HEK293 (cell line): ENCODE data around the gene HPSE2.

ENCODE experiments used
- PATZ1 ChIP-seq: fragments of 450-650 bp; formaldehyde crosslinking; IDR thresholded peaks from 2 replicates; pipeline ENCODE4 v1.5.1; 2016; ENCODE audit warnings: missing biosample characterization, missing genetic modification characterization
- SP3 ChIP-seq: fragments of 450-650 bp; formaldehyde crosslinking; IDR thresholded peaks from 2 replicates; pipeline ENCODE4 v1.5.1; 2016; ENCODE audit warnings: missing biosample characterization, missing genetic modification characterization
- ZIC2 ChIP-seq: fragments of 450-650 bp; formaldehyde crosslinking; IDR thresholded peaks from 2 replicates; pipeline ENCODE4 v1.5.1; 2016; ENCODE audit warnings: missing biosample characterization, missing genetic modification characterization
- ZNF138 ChIP-seq: fragments of 450-650 bp; formaldehyde crosslinking; IDR thresholded peaks from 2 replicates; pipeline ENCODE4 v1.5.1; 2016; ENCODE audit warnings: missing biosample characterization, missing genetic modification characterization, borderline replicate concordance
- ZNF23 ChIP-seq: fragments of 450-650 bp; formaldehyde crosslinking; IDR thresholded peaks from 2 replicates; pipeline ENCODE4 v1.5.1; 2016; ENCODE audit warnings: missing biosample characterization, missing genetic modification characterization, borderline replicate concordance
- ZNF404 ChIP-seq: fragments of 450-650 bp; formaldehyde crosslinking; IDR thresholded peaks from 2 replicates; pipeline ENCODE4 v1.5.1; 2017; ENCODE audit warnings: missing biosample characterization, missing genetic modification characterization
- ZNF423 ChIP-seq: fragments of 450-650 bp; formaldehyde crosslinking; IDR thresholded peaks from 2 replicates; pipeline ENCODE4 v1.5.1; 2016; ENCODE audit warnings: missing biosample characterization, missing genetic modification characterization
- ZNF449 ChIP-seq: fragments of 450-650 bp; formaldehyde crosslinking; IDR thresholded peaks from 2 replicates; pipeline ENCODE4 v1.5.1; 2017; ENCODE audit warnings: missing biosample characterization, mild to moderate bottlenecking, missing genetic modification characterization, moderate library complexity
- ZNF558 ChIP-seq: fragments of 450-650 bp; formaldehyde crosslinking; IDR thresholded peaks from 2 replicates; pipeline ENCODE4 v1.5.1; 2016; ENCODE audit warnings: missing biosample characterization, missing genetic modification characterization
- ZNF626 ChIP-seq: fragments of 450-650 bp; sonication (Bioruptor Pico); formaldehyde crosslinking; IDR thresholded peaks from 2 replicates; pipeline ENCODE4 v1.5.1; 2018; ENCODE audit warnings: missing biosample characterization, missing genetic modification characterization, inconsistent platforms
- ZNF837 ChIP-seq: fragments of 450-650 bp; formaldehyde crosslinking; IDR thresholded peaks from 2 replicates; pipeline ENCODE4 v1.5.1; 2016; ENCODE audit warnings: missing biosample characterization, missing genetic modification characterization
- TF ChIP-seq, protein P1 (sequence below): fragments of 450-650 bp; formaldehyde crosslinking; IDR thresholded peaks from 2 replicates; pipeline ENCODE4 v1.5.1; 2016; ENCODE audit warnings: missing biosample characterization, missing genetic modification characterization
- TF ChIP-seq, protein P2 (sequence below): fragments of 450-650 bp; formaldehyde crosslinking; IDR thresholded peaks from 2 replicates; pipeline ENCODE4; 2016; ENCODE audit warnings: missing biosample characterization, missing genetic modification characterization
- TF ChIP-seq, protein P3 (sequence below): fragments of 450-650 bp; formaldehyde crosslinking; IDR thresholded peaks from 2 replicates; pipeline ENCODE4 v1.5.1; 2016; ENCODE audit warnings: missing biosample characterization, missing genetic modification characterization

- TF ChIP-seq, protein P1, sequence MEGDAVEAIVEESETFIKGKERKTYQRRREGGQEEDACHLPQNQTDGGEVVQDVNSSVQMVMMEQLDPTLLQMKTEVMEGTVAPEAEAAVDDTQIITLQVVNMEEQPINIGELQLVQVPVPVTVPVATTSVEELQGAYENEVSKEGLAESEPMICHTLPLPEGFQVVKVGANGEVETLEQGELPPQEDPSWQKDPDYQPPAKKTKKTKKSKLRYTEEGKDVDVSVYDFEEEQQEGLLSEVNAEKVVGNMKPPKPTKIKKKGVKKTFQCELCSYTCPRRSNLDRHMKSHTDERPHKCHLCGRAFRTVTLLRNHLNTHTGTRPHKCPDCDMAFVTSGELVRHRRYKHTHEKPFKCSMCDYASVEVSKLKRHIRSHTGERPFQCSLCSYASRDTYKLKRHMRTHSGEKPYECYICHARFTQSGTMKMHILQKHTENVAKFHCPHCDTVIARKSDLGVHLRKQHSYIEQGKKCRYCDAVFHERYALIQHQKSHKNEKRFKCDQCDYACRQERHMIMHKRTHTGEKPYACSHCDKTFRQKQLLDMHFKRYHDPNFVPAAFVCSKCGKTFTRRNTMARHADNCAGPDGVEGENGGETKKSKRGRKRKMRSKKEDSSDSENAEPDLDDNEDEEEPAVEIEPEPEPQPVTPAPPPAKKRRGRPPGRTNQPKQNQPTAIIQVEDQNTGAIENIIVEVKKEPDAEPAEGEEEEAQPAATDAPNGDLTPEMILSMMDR (tag by site-specific recombination) = no peak
- TF ChIP-seq ZNF423 (tag by site-specific recombination) = no peak
- TF ChIP-seq ZNF23 (tag by site-specific recombination) = no peak
- no peak for TF ChIP-seq ZNF626
- TF ChIP-seq ZNF138 (tag by site-specific recombination) = no peak
- TF ChIP-seq ZNF558 (tag by site-specific recombination) = no peak
- no peak for TF ChIP-seq ZIC2 (tag by site-specific recombination)
- no peak for TF ChIP-seq SP3 (tag by site-specific recombination)
- TF ChIP-seq ZNF837 (tag by site-specific recombination) = no peak
- TF ChIP-seq ZNF449 (tag by site-specific recombination) = no peak
- TF ChIP-seq PATZ1 (tag by site-specific recombination) = no peak
- TF ChIP-seq, protein P2, sequence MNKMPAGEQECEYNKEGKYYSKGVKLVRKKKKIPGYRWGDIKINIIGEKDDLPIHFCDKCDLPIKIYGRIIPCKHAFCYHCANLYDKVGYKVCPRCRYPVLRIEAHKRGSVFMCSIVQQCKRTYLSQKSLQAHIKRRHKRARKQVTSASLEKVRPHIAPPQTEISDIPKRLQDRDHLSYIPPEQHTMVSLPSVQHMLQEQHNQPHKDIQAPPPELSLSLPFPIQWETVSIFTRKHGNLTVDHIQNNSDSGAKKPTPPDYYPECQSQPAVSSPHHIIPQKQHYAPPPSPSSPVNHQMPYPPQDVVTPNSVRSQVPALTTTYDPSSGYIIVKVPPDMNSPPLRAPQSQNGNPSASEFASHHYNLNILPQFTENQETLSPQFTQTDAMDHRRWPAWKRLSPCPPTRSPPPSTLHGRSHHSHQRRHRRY = no peak
- TF ChIP-seq ZNF404 = no peak
- TF ChIP-seq, protein P3, sequence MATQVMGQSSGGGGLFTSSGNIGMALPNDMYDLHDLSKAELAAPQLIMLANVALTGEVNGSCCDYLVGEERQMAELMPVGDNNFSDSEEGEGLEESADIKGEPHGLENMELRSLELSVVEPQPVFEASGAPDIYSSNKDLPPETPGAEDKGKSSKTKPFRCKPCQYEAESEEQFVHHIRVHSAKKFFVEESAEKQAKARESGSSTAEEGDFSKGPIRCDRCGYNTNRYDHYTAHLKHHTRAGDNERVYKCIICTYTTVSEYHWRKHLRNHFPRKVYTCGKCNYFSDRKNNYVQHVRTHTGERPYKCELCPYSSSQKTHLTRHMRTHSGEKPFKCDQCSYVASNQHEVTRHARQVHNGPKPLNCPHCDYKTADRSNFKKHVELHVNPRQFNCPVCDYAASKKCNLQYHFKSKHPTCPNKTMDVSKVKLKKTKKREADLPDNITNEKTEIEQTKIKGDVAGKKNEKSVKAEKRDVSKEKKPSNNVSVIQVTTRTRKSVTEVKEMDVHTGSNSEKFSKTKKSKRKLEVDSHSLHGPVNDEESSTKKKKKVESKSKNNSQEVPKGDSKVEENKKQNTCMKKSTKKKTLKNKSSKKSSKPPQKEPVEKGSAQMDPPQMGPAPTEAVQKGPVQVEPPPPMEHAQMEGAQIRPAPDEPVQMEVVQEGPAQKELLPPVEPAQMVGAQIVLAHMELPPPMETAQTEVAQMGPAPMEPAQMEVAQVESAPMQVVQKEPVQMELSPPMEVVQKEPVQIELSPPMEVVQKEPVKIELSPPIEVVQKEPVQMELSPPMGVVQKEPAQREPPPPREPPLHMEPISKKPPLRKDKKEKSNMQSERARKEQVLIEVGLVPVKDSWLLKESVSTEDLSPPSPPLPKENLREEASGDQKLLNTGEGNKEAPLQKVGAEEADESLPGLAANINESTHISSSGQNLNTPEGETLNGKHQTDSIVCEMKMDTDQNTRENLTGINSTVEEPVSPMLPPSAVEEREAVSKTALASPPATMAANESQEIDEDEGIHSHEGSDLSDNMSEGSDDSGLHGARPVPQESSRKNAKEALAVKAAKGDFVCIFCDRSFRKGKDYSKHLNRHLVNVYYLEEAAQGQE (tag by site-specific recombination) = no peak
Observed at GRCh38 chr10:98800263-98800662, 435.4 kb downstream of the HPSE2 start.
